HG03159 (cell line): ENCODE results near the gene UNC79.
"Not testable (repeated sequence)": the region's sequence is repeated elsewhere in the genome, so short reads cannot be mapped to it uniquely, and the experiment has no call there.

Experiments
- ATAC-seq: cut with Tn5 transposase; IDR thresholded peaks from one replicate; pipeline ENCODE4 v1.9.1; 2021; ENCODE audit warnings: mild to moderate bottlenecking, moderate library complexity; ENCODE audit not compliant: unreplicated experiment

Gene UNC79

GRCh38 chr14:93493054-93493453 is 62.3 kb downstream of the UNC79 start:
- ATAC-seq = no peak

GRCh38 chr14:93493622-93494021 is 62.9 kb downstream of the UNC79 start:
- not testable (repeated sequence) for ATAC-seq

GRCh38 chr14:93496856-93497741 is 66.4 kb downstream of the UNC79 start:
- ATAC-seq = no peak

- no peak for ATAC-seq
Measured at GRCh38 chr14:93510056-93510455, 79.3 kb downstream of the UNC79 start.

GRCh38 chr14:93511001-93511400 is 80.3 kb downstream of the UNC79 start:
- ATAC-seq = no peak

GRCh38 chr14:93520053-93520607 is 89.4 kb downstream of the UNC79 start:
- ATAC-seq = no peak

- no peak for ATAC-seq
Measured at GRCh38 chr14:93522221-93522620, 91.5 kb downstream of the UNC79 start.

- ATAC-seq = not testable (repeated sequence)
Measured at GRCh38 chr14:93525216-93525615, 94.5 kb downstream of the UNC79 start.

- ATAC-seq = no peak
Measured at GRCh38 chr14:93525696-93526451, 95.1 kb downstream of the UNC79 start.

GRCh38 chr14:93527203-93527607 is 96.5 kb downstream of the UNC79 start:
- ATAC-seq = no peak

GRCh38 chr14:93528884-93529558 is 98.3 kb downstream of the UNC79 start:
- ATAC-seq = no peak

- no peak for ATAC-seq
Measured at GRCh38 chr14:93531644-93532043, 100.9 kb downstream of the UNC79 start.

GRCh38 chr14:93532541-93532940 is 101.8 kb downstream of the UNC79 start:
- ATAC-seq = no peak

- peak; percentile 24 for ATAC-seq
Measured at GRCh38 chr14:93533437-93533836, 102.7 kb downstream of the UNC79 start.

GRCh38 chr14:93533842-93534241 is 103.1 kb downstream of the UNC79 start:
- ATAC-seq = peak; percentile 76

GRCh38 chr14:93535537-93535936 is 104.8 kb downstream of the UNC79 start:
- no peak for ATAC-seq

GRCh38 chr14:93536945-93537344 is 106.2 kb downstream of the UNC79 start:
- no peak for ATAC-seq

- no peak for ATAC-seq
Measured at GRCh38 chr14:93537951-93538350, 107.2 kb downstream of the UNC79 start.

GRCh38 chr14:93538413-93538812 is 107.7 kb downstream of the UNC79 start:
- no peak for ATAC-seq

GRCh38 chr14:93540235-93540634 is 109.5 kb downstream of the UNC79 start:
- ATAC-seq = no peak

- ATAC-seq = no peak
Measured at GRCh38 chr14:93543766-93544165, 113.0 kb downstream of the UNC79 start.
